NOMO-1 (cell line): ENCODE data around the gene PLIN5.

Source experiments
- DNase-seq, 2 experiments: peaks; one replicate each; lab custom pipeline; 2025; ENCODE audit not compliant: unreplicated experiment in 2 of 2; lab: John Stamatoyannopoulos, UW

Gene PLIN5

GRCh38 chr19:4507804-4508203 is 27.2 kb downstream of the PLIN5 start:
- DNase-seq = no peak

DNA sequence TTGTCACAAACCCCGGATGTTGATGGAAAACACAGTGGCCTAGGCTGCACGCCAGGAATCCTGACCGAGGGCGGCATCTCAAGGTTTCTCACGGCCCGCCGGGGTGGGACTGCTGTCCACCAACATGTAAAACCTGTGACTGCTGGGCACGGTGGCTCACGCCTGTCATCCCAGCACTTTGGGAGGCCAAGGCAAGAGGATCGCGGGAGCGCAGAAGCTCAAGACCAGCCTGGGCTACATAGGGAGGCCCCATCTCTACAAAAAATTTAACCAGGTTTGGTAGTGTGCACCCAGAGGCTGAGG is 27.9 kb downstream of the PLIN5 start:
- no peak for DNase-seq

DNA sequence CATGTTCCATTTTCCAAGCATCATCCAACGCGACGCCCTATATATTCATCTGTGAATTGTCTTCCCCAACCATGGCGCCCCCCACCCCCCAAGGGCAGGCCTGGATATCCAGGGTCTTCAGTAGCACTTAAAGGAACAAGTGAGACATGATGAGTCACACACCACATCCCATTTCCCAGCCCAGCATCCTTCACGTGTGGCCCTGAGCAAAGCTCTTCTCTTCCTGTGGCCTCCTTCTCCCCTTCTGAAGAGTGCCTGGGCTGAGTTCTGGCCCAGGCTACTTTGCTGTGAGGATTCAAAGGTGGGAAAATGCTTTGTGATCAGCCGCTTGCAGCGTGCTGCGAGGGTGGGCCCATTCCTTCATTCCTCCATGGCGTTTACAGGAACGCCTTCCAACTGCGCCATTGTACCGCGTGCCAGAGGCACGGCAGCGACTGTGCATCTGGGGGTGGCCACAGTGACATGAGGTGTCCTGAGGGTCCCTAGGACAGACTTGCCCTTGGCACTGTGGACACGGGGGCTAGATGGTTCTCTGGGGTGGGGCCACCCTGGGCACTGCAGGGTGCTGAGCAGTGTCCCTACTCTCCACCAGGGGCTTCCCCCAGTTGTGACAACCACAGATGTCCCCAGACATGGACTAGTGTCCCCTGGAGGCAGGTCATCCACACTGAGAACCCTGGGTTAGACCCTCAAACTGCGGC is 28.4 kb downstream of the PLIN5 start:
- no peak for DNase-seq

DNA sequence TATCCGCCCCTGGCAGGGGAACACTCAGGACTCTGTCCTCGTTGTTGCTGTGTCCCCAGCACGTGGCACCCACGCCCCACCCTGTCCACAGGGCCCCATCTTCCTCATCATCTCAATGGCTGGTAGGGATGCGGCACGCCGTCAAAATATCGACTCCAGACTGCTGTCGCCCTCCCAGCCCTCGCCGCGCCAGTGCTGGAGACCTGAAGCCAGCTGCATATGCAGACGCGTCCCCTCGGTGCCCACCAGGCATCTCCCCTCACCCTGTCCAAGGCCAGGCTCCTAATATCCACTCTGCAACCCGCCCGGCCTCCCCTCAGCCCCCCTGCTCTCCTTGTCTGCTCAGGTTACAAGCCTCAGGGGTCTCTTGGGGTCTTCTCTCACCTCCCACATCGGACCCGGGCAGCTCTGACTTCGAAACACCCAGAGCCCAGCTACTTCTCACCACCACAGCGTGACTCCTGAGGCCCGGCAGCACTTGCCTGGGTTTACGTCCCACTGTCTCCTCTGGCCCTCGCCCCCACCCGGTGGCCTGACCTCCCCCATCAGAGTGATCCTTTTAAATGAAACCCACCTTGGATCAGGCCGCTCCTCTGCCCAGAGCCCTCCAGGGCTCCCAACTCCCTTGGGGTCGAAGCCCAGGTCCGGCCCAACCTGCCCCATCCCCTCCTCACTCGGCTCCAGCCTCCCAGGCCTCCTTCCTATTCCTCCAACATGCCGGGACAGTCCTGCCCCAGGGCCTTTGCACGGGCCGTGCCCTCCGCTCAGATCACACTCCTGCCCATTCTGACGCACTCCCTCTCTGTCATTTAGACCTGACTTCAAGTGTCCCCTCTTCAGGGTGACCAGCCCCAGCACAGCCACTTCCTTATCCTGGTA is 29.2 kb downstream of the PLIN5 start:
- no peak for DNase-seq

GRCh38 chr19:4504891-4505569 is 30.0 kb downstream of the PLIN5 start:
- DNase-seq = no peak

DNA sequence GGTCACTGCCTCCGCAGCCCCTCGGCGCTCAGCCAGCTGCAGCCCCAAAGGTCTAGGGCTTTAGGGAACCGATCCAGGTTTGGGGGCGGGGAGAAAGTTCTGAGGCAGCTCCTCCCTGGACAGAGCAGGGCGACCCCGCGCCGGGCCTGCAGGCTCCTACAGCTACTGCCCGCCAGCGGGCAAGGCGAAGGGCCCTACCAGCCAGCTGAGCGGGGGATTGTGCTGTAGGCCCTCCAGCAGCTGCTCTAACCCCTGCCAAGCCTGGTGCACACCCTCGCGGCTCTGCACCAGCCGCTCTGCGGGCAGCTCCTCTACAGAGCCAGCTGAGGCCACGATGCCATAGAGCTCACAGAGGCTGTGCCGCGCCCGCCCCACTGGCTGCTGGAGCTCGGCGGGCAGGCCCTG is 30.7 kb downstream of the PLIN5 start:
- no peak for DNase-seq

- DNase-seq = no peak
Measured at GRCh38 chr19:4503825-4504170, 31.2 kb downstream of the PLIN5 start.

GRCh38 chr19:4503132-4503824 is 31.7 kb downstream of the PLIN5 start:
- no peak for DNase-seq

- DNase-seq = no peak
Measured at GRCh38 chr19:4502282-4503131, 32.5 kb downstream of the PLIN5 start.

DNA sequence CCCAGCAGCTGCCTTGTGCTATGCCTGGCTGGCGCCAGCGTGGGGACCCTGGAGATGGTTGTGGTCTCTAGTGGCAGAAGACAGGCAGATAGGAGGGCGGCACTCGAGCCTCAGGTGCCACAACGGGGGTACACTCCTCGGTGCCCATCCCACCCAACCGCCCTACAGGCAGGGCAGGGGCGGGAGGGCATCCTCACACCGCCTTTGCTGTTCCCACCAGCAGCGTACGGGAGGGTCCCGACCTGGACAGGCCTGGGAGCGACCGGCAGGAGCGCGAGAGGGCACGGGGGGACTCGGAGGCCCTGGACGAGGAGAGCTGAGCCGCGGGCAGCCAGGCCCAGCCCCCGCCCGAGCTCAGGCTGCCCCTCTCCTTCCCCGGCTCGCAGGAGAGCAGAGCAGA is 33.3 kb downstream of the PLIN5 start:
- DNase-seq = no peak

DNA sequence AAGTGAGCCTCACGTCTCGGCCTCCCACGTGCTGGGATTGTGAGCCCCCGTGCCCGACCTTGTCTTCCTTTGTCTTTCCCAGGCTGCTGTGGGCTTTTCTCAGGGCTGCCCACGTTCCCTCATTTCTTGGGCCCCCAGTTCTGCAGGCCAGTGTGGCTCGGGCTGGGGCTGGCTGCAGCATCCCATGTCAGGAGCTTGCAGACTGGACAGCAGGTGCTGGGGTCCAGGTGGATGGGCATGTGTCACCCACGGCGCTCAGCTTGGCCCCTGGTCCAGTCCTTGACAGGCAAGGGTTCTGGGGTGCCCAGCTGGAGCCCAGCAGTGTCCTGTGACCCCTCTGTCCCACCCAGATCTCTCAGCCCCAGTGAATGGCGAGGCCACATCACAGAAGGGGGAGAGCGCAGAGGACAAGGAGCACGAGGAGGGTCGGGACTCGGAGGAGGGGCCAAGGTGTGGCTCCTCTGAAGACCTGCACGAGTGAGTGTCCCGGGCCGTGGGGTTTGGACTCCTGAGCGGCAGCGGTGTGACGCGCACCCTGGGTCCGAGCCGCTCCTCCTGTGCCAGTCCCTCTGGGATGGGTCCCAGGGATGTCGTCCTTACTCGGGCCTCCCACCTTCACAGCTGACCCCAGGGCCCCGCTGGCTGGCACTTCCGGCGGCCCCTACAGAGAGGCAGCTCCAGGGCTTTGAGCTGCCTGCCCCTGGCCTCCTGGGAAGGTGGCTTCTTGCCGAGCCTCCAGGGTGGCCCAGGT is 34.0 kb downstream of the PLIN5 start:
- no peak for DNase-seq

- no peak for DNase-seq
Measured at GRCh38 chr19:4499855-4500254, 35.2 kb downstream of the PLIN5 start.

GRCh38 chr19:4499318-4499717 is 35.7 kb downstream of the PLIN5 start:
- DNase-seq = no peak

GRCh38 chr19:4498694-4499093 is 36.3 kb downstream of the PLIN5 start:
- no peak for DNase-seq

GRCh38 chr19:4497770-4498389 is 37.1 kb downstream of the PLIN5 start:
- no peak for DNase-seq

- DNase-seq = no peak
Measured at GRCh38 chr19:4496304-4496703, 38.7 kb downstream of the PLIN5 start.

- no peak for DNase-seq
Measured at GRCh38 chr19:4495471-4495870, 39.6 kb downstream of the PLIN5 start.

DNA sequence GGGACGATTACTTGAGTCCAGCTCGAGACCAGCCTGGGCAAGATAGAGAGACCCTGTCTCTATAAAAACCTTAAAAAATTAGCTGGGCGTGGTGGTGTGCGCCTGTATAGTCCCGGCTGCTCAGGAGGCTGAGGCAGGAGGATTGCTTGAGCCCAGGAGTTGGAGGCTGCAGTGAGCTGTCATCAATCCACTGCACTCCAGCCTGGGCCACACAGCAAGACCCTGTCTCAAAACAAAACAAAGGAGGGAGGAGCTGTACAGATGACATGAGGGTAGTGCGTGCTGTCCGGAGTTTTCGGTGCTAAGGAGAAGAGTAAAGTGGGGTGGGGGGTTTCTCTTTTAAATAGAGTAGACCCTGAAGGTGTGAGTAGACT is 40.3 kb downstream of the PLIN5 start:
- DNase-seq = no peak

- DNase-seq = no peak
Measured at GRCh38 chr19:4493929-4494690, 40.9 kb downstream of the PLIN5 start.
